Stomach (tissue), 4 donors: ENCODE data around the gene UPK2.

Experiments
- CTCF ChIP-seq, 7 experiments: fragments of 450-650 bp in 4 of 7; fragments of 200-600 bp in 3 of 7; sonication (generic) in 3 of 7; IDR thresholded peaks; one replicate each; pipeline ENCODE4 v1.5.1; 2016 to 2019; ENCODE audit warnings: antibody characterized with exemption in 7 of 7, control low read depth in 2 of 7, mild to moderate bottlenecking in 1 of 7
- EP300 ChIP-seq: sonication (generic); formaldehyde crosslinking; IDR thresholded peaks from one replicate; pipeline ENCODE4 v1.6.1; 2017; ENCODE audit warnings: antibody characterized with exemption
- POLR2A ChIP-seq, 4 donors: fragments of 450-650 bp; IDR thresholded peaks; one replicate each; pipeline ENCODE4 v1.6.1; 2016; ENCODE audit warnings: antibody characterized with exemption in 4 of 4, control low read depth in 2 of 4, mild to moderate bottlenecking in 1 of 4, moderate library complexity in 1 of 4
- POLR2AphosphoS5 ChIP-seq, 3 donors: sonication (generic); formaldehyde crosslinking; IDR thresholded peaks; one replicate each; pipeline ENCODE4 v1.6.1; 2016; ENCODE audit warnings: antibody characterized with exemption in 3 of 3

DNA sequence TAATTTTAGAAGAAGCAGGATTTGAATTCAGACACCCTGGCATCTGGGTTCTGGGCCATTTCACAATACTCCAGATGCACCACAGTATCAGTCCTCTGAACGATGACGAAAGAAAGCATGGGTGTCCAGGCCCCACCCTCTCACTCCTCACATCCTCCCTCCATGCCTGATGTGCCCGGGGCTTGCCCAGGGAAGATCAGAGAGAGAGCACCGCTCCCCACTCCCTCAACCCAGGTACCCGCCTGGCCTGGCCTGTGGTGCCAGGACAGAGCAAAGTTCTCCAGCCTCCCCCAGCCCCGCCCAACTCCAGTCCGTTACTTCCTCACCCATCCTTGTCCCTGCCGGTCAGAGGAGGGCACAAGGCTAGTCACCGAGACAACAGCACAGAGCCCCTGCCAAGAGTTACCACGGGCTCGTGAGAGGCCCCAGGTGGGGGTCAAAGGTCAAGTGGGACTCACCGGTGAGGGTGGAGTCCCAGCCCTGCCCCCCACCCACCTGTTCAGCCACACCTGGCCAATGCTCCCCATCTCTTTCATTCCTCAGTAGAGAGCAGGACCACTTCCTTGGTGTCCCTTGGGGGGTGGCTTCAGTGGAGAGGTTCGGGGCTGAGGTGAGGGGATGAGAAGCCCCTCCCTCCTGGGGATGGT, 38.5 kb upstream of the UPK2 start:
- TF ChIP-seq CTCF (IDR thresholded peaks at IDR 0.05) (no peak), POLR2A (IDR thresholded peaks at IDR 0.05) (no peak), POLR2AphosphoS5 (IDR thresholded peaks at IDR 0.05) (peak; percentile 40 to 75 (median 48)), EP300 (no peak)
